Activated gamma-delta T cell treated with Interleukin-2 at 50 U/mL for 16 hours (primary cell): ENCODE measurements around the gene IGF1.

Experiments used
- DNase-seq: peaks from one replicate; pipeline ENCODE4 v3.0.0-alpha.2; 2020

The IGF1 gene

GRCh38 chr12:102480406-102480805, at the start of gene IGF1:
Gene IGF1, minus strand, starts transcription at chr12:102480563. Its CDS starts 182 bp downstream, at chr12:102480381.
- DNase-seq: no peak

GRCh38 chr12:102528111-102528510, 47.7 kb upstream of the IGF1 start:
- no peak for DNase-seq

DNA sequence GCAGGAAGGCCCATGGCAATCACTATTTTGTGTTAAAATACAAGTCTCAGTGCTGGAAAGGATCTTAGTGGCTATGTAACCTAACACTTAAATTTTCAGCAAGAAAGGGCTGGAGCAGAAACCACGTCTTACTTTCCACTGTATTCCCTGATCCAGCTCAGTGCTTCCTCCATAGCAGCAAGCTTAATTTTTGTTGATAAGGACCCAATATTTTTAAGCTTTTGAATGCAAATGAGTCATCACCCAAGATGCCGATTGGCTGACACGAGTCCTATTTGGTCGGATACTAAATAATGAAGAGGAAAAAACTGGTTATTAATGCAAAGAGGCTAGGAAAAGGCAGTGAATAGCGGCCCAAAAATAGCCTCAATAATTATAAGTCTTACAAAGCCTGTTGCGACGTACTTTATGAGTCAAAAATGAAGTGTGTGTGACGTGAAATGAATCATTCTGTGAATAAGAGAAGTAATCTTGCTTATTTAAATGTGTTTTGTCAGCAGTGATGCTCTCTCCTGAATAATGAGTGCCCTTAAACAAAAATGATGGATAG, 46.9 kb upstream of the IGF1 start:
- DNase-seq: no peak

- no peak for DNase-seq
These were observed 46.3 kb upstream of the IGF1 start for GRCh38 chr12:102526656-102527055.

DNA sequence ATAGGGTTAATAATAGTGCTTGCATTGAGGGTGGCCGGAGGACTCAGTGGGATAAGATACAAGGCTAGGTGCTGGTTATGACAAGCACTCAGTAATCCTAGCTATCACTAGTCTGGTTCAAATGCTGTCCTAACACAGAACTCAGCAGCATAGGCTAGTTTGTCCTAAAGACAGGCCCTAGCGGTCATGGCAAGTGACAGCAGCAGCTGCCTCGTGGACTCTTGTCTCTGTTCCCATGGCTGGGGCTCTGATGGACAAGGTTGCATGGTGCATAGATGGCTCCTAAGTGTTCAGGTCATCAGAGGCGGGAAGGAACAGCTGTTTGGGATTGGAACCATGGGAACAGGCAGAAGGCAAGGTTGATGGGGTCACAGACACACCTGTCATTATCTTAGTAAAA, 42.4 kb upstream of the IGF1 start:
- DNase-seq: no peak

DNA sequence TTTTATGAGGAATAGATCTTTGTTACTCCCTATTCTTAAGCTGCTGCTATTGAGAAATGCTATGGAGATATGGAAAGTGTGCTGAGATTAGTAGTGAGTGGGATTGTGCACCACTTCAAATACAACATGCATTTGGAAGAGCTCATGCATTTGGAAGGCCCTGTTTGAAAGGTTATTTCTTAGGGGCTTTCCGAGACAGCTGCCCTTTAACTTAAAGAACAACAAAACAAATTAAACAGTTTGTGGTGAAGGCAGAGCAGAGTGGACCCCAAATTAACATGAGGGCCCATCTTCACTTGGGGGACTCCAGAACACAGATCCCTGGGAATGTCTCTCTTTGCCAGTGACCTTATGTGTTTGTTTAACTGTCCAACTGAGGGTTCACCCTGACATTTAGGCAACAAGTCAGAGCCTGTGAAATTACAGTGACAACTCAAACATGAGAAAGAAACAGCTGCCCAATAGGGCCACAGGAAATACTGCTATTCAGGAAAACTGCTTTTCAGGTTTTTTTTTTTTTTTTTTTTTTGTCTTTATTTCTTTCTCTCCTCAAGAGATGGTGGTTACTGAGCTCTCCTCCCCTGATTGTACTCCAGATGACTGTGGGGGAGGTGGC, 41.4 kb upstream of the IGF1 start:
- DNase-seq: no peak

DNA sequence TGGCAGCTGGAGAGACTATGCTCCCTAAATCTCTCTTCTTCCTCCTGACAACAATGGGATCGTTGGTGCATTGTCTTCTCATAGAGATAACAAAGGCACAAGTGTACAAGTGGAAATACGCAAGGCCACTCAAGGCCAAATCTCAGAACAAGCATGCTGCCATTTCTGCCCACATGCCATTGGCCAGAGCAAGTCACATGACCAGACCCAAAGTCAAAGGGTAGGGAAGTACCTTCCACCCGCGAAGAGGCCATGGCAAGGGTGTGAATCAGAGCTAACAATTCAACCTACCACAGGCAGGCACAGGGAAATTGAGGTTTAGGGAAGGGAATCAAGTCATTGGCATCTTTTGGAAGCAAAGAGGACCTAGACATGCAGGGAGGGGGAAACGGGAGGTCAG, 38.5 kb upstream of the IGF1 start:
- no peak for DNase-seq

- DNase-seq: no peak
These were observed 34.3 kb upstream of the IGF1 start for GRCh38 chr12:102514696-102515095.

DNA sequence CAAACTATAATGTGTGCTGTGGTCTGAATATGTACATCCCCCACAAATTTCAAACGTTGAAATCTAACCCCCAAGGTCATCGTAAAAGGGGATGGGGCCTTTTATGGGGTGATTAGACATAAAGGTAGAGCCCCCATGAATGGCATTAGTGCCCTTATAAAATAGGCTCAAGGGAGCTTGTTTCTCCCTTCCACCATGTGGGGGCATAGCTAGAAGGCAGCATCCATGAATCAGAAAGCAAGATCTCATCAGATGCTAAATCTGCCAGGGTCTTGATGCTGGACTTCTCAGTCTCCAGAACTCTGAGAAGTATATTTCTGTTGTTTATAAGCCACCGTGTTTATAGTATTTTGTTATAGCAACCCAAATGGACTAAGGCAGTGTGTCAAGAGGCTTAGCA, 33.4 kb upstream of the IGF1 start:
- no peak for DNase-seq

DNA sequence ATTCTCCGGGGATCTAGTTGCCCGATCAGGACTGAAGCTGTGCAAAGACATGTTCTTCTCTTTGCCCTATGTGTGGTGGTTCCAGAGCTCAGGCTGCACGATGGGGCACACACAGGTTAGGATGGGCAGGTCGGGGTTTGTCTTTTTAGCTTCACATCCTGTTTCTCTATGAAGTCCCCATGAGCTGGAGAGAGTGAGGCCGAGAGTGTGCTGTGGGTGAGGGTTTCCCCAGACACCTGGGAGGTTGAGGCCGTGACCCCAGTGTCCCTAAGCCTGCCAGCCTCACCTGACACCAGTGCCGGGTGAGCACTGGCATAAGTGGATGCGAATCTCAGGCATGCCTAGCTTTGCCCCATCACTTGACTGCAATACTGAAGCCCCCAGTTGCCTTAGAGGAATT, 32.9 kb upstream of the IGF1 start:
- DNase-seq: no peak

DNA sequence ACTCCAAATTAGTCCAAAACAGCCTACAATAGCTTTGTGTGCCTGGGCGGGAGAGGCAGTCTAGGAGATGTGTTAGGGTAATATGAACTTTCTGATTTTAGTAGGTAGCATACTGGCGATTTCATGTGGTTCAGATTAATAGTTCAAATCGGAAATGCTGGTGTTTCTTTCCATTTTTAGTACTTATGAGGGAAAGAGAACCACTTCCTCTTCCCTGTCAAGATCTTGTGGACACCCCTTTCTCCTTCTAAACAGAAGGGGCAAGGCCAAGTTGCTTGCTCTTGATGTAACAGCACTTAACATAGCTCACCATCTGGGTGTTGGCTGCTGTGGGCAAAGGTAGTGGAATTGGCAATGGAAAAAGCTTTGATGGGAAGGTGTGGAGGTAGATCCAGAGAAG, 32.2 kb upstream of the IGF1 start:
- DNase-seq: no peak

GRCh38 chr12:102511575-102511974, 31.2 kb upstream of the IGF1 start:
- no peak for DNase-seq

DNA sequence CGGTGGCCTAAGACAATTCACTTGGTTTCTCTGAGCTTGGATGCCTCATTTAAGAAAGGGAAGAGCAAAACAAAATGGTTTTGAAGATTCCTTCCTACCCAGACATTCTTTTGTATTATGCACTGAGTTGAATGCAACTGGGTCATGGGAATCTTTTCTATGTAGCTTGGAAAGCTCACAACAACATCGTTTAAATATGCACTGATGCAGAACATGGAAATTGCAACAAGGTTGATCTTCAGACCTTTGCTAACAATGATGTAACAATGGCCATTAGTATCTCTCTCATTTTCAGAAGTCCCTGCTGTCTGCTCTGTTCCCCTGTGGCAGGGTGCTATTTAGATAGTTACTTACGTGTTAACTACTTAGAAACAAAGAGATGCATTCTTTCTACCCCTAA, 30.1 kb upstream of the IGF1 start:
- no peak for DNase-seq

DNA sequence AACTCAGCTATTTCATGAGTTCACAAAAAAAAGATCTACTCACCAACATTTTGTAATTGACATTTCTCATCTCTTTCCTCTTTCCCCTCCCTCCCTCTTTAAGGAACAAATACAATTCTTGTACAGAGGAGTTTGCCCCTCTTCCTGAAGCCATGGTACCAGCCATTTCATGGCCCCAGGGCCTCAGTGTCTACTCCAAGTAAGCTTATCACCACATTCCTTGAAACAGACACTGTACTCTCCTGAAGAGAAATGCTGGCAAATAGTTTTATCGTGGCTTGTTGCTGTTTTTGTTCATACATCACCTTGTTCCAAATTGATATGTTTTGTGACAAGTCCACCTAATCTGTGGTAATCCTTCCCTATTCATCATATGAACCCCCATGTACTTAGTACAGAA, 29.7 kb upstream of the IGF1 start:
- DNase-seq: no peak

- DNase-seq: no peak
These were observed 28.8 kb upstream of the IGF1 start for GRCh38 chr12:102509123-102509626.

- DNase-seq: no peak
These were observed 27.7 kb upstream of the IGF1 start for GRCh38 chr12:102508052-102508451.

DNA sequence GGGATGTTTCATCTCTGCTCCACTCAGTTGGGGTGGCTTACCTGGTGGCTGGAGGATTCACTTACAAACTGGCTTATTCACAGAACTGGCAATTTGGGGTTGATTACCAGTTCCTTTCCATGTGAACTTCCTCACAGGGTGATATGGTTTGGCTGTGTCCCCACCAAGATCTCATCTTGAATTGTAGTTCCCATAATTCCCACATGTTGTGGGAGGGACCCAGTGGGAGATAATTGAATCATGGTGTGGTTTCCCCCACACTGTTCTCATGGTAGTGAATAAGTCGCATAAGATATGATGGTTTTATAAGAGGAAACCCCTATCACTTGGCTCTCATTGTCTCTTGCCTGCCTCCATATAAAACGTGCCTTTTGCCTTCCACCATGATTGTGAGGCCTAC, 26.9 kb upstream of the IGF1 start:
- DNase-seq: no peak

DNA sequence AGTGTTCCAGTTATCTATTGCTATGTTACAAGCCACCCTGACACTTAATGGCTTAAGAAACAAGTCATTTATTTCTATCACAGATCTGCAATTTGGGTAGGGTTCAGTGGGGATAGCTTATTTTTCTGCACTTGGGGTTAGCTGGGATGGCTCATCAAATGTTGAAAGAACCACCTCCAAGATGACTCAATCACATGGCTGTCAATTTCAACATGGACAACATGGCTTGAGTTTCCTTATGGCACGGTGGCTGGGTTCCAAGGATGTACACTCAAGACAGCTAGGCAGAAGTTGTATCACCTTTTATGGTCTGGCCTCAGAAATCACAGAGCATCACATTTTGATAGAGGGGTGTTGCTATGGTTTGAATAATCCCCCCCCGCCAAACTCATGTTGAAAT, 24.5 kb upstream of the IGF1 start:
- DNase-seq: no peak

- DNase-seq: no peak
These were observed 23.9 kb upstream of the IGF1 start for GRCh38 chr12:102504280-102504679.

DNA sequence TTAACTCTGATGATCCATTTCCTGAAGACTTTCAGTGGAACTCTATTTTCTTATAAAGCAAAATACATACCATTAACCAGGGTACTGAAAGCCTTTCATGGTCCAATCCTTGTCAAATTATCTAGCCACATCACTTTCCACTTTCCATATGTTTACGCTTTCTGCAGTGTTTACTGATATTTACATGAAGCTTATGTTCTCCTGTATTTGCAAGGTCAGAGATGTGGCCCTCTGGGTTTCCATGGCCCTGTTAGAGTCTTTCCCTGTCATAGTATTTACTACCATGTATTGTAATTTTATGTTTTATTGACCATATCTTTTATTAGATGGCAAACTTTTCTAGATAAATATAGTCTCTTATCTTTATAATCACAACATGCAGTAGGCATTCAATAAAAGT, 23.5 kb upstream of the IGF1 start:
- no peak for DNase-seq

- no peak for DNase-seq
These were observed 22.8 kb upstream of the IGF1 start for GRCh38 chr12:102503056-102503681.

DNA sequence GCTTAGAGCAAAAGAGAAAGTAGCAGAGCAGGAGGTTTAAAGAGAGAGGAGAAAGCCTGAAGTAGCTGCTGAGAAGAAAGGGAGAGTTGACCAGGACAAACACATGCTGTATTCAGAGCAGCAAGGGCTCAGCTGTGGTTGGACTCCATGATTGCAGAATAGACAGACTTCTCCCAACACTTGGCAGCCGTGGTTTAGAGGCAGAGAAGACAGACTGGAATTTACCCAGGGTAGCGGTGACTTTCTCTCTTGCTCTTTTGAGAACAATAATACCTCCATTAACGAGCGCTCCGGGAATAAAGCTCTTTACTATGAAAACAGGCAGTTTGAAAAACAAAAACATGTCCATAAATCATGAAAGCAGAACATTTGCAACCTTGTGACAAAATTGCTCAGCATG, 21.4 kb upstream of the IGF1 start:
- no peak for DNase-seq

- DNase-seq: no peak
These were observed 18.1 kb upstream of the IGF1 start for GRCh38 chr12:102498471-102498870.

DNA sequence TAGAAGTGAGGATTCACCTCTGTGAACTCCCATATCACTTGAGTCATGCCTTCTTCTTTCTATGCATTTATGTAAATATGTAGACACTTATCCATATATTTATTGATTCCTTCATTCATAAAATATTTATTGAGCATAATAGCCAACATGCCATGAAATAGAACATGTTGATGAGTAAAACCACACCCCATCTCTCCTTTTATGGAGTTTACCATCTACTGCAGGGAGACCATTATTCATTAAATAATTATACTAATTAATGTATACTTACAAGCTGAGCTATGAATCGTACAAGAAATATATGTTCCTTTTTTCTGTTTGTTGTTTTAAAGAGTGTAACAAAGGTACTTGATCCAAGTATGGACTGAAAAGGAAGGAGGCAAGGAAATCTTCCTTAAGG, 17.4 kb upstream of the IGF1 start:
- no peak for DNase-seq

- DNase-seq: no peak
These were observed 16.2 kb upstream of the IGF1 start for GRCh38 chr12:102496591-102496990.
